ENCODE results near the gene BRF1. TPM values are rescaled to one million over a fixed set of nuclear protein-coding genes. Genes with fewer than 3 reads are reported as not detected.

The BRF1 gene
- polyA plus RNA-seq, 1 of the 3 experiments (the other 2 are of a cell fraction): 15.7 TPM

DNA sequence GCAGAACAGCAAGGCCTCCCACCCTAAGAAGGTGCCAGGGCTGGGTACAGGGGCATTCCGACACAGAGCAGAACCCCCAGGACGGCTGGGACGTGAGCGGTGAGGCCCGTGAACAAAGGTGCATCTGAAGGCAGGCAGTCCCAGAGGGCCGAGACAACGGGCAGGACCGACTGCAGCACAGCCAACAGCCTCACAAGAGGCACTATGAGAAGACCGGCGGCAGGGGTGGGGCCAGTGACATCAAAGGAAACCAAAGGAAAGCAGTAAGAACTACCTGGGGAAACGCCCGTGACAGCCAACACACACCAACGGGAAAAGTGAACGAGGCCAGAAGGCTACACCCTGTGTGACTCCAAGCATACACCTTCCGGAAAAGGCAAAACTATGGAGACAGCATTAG lies 43.3 kb downstream of the BRF1 start:
- Histone ChIP-seq H3K4me2 (no peak overlapping the region), H3F3A (replicated peaks; ENCODE audit: insufficient read depth) (no peaks in the 10 kb centered on the region), H3K36me3 (replicated peaks in 1 of 2; ENCODE audit: control insufficient read depth in 1 of 2, insufficient read depth in 2 of 2, low read length in 1 of 2) (peaks cover 0 to 19% of the 10 kb centered on the region in 2 experiments), H2AFZ (ENCODE audit: low read depth) (no peak overlapping the region), H3K79me2 (ENCODE audit: insufficient read depth) (peaks cover under 1% of the 10 kb centered on the region; the same call in 1 of the 2 replicates), H3K9me3 (no peaks in the 10 kb centered on the region), H3K9ac (no peak overlapping the region), H3K4me1 (ENCODE audit: control insufficient read depth in 1 of 2, insufficient read depth in 2 of 2, low read depth in 1 of 2, low read length in 1 of 2) (peaks cover 0 to 4% of the 10 kb centered on the region in 2 experiments; a peak in 1 of 4 replicates), H4K20me1 (ENCODE audit: insufficient read depth) (0 out of 2 replicates have a peak, but pooled peaks cover 8% of the 10 kb centered on the region), H3K27ac (ENCODE audit: low read depth in 2 of 2, low read length in 1 of 2) (no peak overlapping the region), H3K4me3 (ENCODE audit: low read depth in 2 of 2, low read length in 1 of 2) (no peak overlapping the region), H3K27me3 (ENCODE audit: insufficient read depth) (no peaks in the 10 kb centered on the region), H3K9me2 (no peaks in the 10 kb centered on the region)
- no peak for DNase-seq
- no peak for TF ChIP-seq CTCF (IDR thresholded peaks at IDR 0.05)
- no peak for TF ChIP-seq TCF12 (IDR thresholded peaks at IDR 0.05)
- TF ChIP-seq MXI1 (IDR thresholded peaks at IDR 0.05; ENCODE audit: low read depth, low read length): no peak
- no peak for TF ChIP-seq GABPA (IDR thresholded peaks at IDR 0.05; ENCODE audit: low read depth)
- TF ChIP-seq ELF1 (IDR thresholded peaks at IDR 0.05): no peak
- TF ChIP-seq, protein P1, sequence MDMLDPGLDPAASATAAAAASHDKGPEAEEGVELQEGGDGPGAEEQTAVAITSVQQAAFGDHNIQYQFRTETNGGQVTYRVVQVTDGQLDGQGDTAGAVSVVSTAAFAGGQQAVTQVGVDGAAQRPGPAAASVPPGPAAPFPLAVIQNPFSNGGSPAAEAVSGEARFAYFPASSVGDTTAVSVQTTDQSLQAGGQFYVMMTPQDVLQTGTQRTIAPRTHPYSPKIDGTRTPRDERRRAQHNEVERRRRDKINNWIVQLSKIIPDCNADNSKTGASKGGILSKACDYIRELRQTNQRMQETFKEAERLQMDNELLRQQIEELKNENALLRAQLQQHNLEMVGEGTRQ (IDR thresholded peaks at IDR 0.05; ENCODE audit: borderline replicate concordance, low read depth, low read length): no peak
- TF ChIP-seq FOSL2 (IDR thresholded peaks at IDR 0.05; ENCODE audit: borderline replicate concordance, low read depth): no peak
- no peak for TF ChIP-seq POLR2AphosphoS5 (IDR thresholded peaks at IDR 0.05; ENCODE audit: low read depth, low read length)
- no peak for TF ChIP-seq NFIC (IDR thresholded peaks at IDR 0.05; ENCODE audit: borderline replicate concordance)
- WGBS (ENCODE audit: low lambda C conversion rate): 97% methylated on average over 14 of the region's 15 CpGs
- ChIA-PET POLR2A (no interaction called here), CTCF (interaction anchor here (1.3 to 1.9 kb wide), 2 partner anchors 15 to 95 kb away, joined by 4 to 7 read pairs; no protein-coding TSS in a partner anchor)

DNA sequence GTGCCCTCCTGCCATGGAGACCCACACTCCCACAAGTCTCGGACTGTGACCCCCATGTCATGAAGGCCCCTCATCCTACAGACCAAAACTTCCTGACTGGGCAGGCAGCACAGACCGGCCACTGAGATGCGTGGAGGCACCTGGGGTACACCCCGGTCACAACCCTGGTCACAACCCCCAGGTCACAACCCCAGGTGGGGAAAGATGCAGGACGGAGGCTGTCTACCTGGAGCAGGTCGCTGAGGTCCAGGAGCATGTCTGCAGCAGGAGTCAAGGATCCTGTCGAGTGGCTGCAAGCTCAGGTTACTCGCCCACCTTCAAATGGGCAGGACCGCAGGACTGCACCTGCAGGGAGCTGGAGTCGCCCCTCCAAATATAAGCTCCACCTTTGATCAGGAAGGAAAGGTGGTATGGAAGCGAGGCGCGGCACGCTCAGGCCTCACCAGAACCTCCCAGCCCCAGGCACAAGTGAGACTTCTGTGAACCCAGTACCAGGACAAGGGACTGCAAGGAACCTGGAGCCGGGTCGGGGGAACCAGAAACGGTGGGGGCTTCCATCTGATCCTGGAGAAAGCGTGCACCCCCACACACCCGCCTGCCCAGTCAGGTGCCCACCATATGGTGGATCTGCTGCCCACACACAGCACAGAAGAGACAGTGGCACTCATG lies 44.4 kb downstream of the BRF1 start:
- ChIA-PET POLR2A (no interaction called here), CTCF (interaction anchor here (1.0 to 1.9 kb wide), 3 partner anchors 10 to 53 kb away, joined by 3 to 9 read pairs (median 6); no protein-coding TSS in a partner anchor)
- H3K9ac ChIP-seq: no peak overlapping the region
- no peaks in the 10 kb centered on the region for H3K9me2 ChIP-seq
- H2AFZ ChIP-seq (ENCODE audit: low read depth): no peak overlapping the region
- no peaks in the 10 kb centered on the region for H3K9me3 ChIP-seq
- H3F3A ChIP-seq (replicated peaks; ENCODE audit: insufficient read depth): no peaks in the 10 kb centered on the region
- no peak overlapping the region for H3K4me3 ChIP-seq (ENCODE audit: low read depth in 2 of 2, low read length in 1 of 2)
- H3K79me2 ChIP-seq (ENCODE audit: insufficient read depth): no peaks in the 10 kb centered on the region
- peaks cover 0 to 26% of the 10 kb centered on the region in 2 experiments for H3K36me3 ChIP-seq (replicated peaks in 1 of 2; ENCODE audit: control insufficient read depth in 1 of 2, insufficient read depth in 2 of 2, low read length in 1 of 2)
- DNase-seq: no peak
- H3K27me3 ChIP-seq (ENCODE audit: insufficient read depth): no peaks in the 10 kb centered on the region
- 0 out of 2 replicates have a peak, but pooled peaks cover 8% of the 10 kb centered on the region for H4K20me1 ChIP-seq (ENCODE audit: insufficient read depth)
- H3K4me2 ChIP-seq: no peak overlapping the region
- 96% methylated on average over 13 of the region's 19 CpGs for WGBS (ENCODE audit: low lambda C conversion rate)
- H3K4me1 ChIP-seq (ENCODE audit: control insufficient read depth in 1 of 2, insufficient read depth in 2 of 2, low read depth in 1 of 2, low read length in 1 of 2): peaks cover 0 to 4% of the 10 kb centered on the region in 2 experiments; a peak in 1 of 4 replicates
- no peak overlapping the region for H3K27ac ChIP-seq (ENCODE audit: low read depth in 2 of 2, low read length in 1 of 2)
- no peak for TF ChIP-seq FOXJ3 (CRISPR knock-in tag; IDR thresholded peaks at IDR 0.05)
- TF ChIP-seq CHD2 (IDR thresholded peaks at IDR 0.05; ENCODE audit: low read length, partially characterized antibody): no peak
- no peak for TF ChIP-seq NFIC (IDR thresholded peaks at IDR 0.05; ENCODE audit: borderline replicate concordance)

Data from SK-N-SH (cell line).